Measurements from ENCODE around the gene WAPL.
"Not testable (repeated sequence)": the region's sequence is repeated elsewhere in the genome, so short reads cannot be mapped to it uniquely, and the experiment has no call there.

GRCh38 chr10:86558695-86559094 is 37.1 kb upstream of the WAPL start:
- TF ChIP-seq, protein P1, sequence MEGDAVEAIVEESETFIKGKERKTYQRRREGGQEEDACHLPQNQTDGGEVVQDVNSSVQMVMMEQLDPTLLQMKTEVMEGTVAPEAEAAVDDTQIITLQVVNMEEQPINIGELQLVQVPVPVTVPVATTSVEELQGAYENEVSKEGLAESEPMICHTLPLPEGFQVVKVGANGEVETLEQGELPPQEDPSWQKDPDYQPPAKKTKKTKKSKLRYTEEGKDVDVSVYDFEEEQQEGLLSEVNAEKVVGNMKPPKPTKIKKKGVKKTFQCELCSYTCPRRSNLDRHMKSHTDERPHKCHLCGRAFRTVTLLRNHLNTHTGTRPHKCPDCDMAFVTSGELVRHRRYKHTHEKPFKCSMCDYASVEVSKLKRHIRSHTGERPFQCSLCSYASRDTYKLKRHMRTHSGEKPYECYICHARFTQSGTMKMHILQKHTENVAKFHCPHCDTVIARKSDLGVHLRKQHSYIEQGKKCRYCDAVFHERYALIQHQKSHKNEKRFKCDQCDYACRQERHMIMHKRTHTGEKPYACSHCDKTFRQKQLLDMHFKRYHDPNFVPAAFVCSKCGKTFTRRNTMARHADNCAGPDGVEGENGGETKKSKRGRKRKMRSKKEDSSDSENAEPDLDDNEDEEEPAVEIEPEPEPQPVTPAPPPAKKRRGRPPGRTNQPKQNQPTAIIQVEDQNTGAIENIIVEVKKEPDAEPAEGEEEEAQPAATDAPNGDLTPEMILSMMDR (IDR thresholded peaks at IDR 0.05), result not testable (repeated sequence)
- TF ChIP-seq POLR2A (IDR thresholded peaks at IDR 0.05), result not testable (repeated sequence)

All from adrenal gland (tissue), 5 donors.